IMR-90 (cell line): ENCODE data around the gene WEE1. TPM values are rescaled to one million over a fixed set of nuclear protein-coding genes. Genes with fewer than 3 reads are reported as not detected.

Experiments used
- CEBPB ChIP-seq: IDR thresholded peaks from 2 replicates; pipeline ENCODE4 v1.6.1; 2012; ENCODE audit warnings: low read depth, low read length, improper control_type of control experiment
- FOS ChIP-seq: fragments of 150-350 bp; IDR thresholded peaks from 2 replicates; pipeline ENCODE4 v1.6.1; 2016; ENCODE audit warnings: low read depth, low read length
- NFE2L2 ChIP-seq: fragments of 150-350 bp; IDR thresholded peaks from 2 replicates; pipeline ENCODE4 v1.6.1; 2016; ENCODE audit warnings: low read depth, mild to moderate bottlenecking, low read length
- RCOR1 ChIP-seq: IDR thresholded peaks from 2 replicates; pipeline ENCODE4 v1.6.1; 2012; ENCODE audit warnings: mild to moderate bottlenecking, low read length, improper control_type of control experiment; ENCODE audit not compliant: insufficient replicate concordance
- RFX5 ChIP-seq: IDR thresholded peaks from 2 replicates; pipeline ENCODE4 v1.8.0; 2012; ENCODE audit warnings: low read depth, mild to moderate bottlenecking, low read length, moderate library complexity
- SMC3 ChIP-seq: fragments of 150-350 bp; IDR thresholded peaks from 2 replicates; pipeline ENCODE4 v1.6.1; 2016; ENCODE audit warnings: low read depth, mild to moderate bottlenecking, antibody characterized with exemption, low read length, moderate library complexity
- polyA plus RNA-seq, 3 experiments: library from polyadenylated mRNA; depleted of rRNA; stranded (reverse); fragments of >200 nt; gene quantifications; 2 replicates each; pipeline ENCODE4 v1.2.3, GENCODE V29; 2012; ENCODE audit warnings: low replicate concordance in 1 of 3
- total RNA-seq: library from RNA; depleted of rRNA; stranded (reverse); fragments of >200 nt; gene quantifications from 2 replicates; pipeline ENCODE4 v1.2.3, GENCODE V29; 2012
- TF ChIP-seq, protein P1 (sequence below): fragments of 150-350 bp; IDR thresholded peaks from 2 replicates; pipeline ENCODE4 v1.6.1; 2016; ENCODE audit warnings: low read depth, mild to moderate bottlenecking, low read length, moderate library complexity, borderline replicate concordance

The WEE1 gene
- total and polyA plus RNA-seq, 2 of the 4 experiments (the other 2 are of a cell fraction): 26.5 to 29.2 TPM

DNA sequence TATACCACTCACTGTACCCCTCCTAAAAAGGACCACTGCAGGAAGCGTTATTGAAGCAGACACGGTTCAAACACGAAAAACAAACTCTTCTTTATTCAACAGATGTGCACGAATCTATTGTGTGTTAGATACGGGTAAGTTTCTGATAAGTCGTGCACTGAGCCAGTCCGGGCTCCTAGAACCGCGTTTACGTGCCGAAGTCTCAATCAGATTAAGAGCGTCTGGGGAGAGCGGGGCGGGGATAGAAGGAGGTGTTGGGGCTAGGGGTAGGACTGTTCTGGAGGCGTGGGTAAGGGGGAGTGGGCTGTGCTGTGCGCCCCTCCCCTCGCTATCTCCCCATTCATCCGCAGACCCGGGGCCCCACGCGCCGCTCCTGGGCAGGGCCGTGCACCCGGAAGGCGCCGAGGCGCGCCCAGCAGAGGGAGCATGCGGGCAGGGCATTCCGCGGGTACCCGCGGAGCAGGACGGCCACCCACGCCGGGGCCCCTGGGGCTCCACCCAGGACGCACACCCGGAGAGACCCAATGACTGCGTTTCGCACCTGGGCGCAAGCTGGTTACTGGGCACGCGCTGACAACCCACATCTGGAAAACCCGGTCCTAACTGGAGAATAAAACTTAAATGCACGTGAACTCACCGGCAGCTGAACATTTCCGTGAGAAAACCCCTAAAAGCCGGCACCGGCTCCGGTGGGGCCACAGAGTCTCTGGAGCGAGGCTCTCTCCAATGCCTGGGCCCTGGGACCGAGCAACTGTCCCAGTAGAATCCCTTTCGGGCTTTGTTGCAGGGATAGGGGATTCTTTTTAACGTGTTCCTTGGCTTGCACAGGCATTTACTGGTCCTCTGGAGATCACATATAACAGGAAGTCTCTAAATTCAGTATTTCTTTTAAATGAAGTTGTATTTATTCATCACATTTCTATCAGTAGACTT lies 40.6 kb downstream of the WEE1 start (continued):
- TF ChIP-seq, protein P1, sequence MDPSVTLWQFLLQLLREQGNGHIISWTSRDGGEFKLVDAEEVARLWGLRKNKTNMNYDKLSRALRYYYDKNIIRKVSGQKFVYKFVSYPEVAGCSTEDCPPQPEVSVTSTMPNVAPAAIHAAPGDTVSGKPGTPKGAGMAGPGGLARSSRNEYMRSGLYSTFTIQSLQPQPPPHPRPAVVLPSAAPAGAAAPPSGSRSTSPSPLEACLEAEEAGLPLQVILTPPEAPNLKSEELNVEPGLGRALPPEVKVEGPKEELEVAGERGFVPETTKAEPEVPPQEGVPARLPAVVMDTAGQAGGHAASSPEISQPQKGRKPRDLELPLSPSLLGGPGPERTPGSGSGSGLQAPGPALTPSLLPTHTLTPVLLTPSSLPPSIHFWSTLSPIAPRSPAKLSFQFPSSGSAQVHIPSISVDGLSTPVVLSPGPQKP: no peak
- no peak for TF ChIP-seq FOS
- no peak for TF ChIP-seq RCOR1
- no peak for TF ChIP-seq RFX5
- TF ChIP-seq NFE2L2: no peak
- TF ChIP-seq CEBPB: no peak
- TF ChIP-seq SMC3: peak; percentile 73
